ENCODE results near the gene SH2D5.

DNA sequence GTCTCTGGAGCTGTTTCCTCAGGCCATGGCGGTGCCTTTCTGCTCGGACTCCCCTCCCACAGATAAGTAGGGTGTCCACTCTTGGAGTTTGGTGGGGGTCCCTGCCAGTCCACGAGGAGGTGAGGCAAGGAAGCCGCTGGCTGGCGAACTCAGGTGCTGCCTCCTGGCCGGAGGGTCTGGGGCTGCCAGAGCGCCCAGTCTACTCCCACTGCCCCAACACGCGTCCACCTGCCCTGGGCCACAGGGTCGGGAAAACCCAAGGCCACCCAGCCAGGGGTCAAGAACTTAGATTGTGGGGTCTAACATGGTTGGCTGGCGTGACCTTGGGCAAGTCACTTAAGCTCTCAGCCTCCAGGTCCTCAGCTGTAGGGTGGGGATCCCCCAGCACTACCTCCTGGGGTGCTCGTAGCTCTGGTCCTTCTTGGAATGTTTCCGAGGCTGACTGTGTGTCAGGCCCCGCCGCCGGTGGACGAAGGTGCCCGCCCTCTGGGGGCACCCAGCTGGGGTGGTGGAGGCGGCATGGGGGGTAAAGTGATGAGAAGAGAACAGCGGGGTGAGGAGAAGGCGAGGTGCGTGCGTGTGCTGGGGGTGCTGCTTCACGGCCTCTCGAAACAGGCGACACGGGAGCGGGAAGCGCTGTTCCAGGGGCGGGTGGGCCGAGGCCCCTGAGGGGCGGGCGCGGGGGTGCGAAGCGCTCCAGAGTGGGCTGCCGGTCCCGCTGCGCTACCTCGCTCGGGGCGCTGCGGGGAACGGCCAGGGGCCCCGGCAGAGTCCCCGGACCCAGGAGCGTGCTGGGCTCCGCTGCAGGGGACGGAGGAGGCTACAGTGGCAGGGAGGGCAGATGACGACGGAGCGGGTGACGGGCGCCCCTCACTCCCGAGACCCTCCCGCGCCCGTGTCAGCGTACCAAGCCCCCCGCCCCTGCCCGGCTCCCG is 1.2 kb downstream of the SH2D5 start:
- TF ChIP-seq, protein P1, sequence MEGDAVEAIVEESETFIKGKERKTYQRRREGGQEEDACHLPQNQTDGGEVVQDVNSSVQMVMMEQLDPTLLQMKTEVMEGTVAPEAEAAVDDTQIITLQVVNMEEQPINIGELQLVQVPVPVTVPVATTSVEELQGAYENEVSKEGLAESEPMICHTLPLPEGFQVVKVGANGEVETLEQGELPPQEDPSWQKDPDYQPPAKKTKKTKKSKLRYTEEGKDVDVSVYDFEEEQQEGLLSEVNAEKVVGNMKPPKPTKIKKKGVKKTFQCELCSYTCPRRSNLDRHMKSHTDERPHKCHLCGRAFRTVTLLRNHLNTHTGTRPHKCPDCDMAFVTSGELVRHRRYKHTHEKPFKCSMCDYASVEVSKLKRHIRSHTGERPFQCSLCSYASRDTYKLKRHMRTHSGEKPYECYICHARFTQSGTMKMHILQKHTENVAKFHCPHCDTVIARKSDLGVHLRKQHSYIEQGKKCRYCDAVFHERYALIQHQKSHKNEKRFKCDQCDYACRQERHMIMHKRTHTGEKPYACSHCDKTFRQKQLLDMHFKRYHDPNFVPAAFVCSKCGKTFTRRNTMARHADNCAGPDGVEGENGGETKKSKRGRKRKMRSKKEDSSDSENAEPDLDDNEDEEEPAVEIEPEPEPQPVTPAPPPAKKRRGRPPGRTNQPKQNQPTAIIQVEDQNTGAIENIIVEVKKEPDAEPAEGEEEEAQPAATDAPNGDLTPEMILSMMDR (conservative IDR thresholded peaks at IDR 0.05; ENCODE audit: low read length): no peak
- no peak for TF ChIP-seq EZH2phosphoT487 (IDR thresholded peaks at IDR 0.05; ENCODE audit: borderline replicate concordance, low read depth, low read length)

Measured in OCI-LY7 (cell line).